Fibroblast of lung (primary cell): ENCODE results near the gene CDCP1. TPM values are rescaled to one million over a fixed set of nuclear protein-coding genes. Genes with fewer than 3 reads are reported as not detected.
A peak's percentile ranks its signal among the peaks of the same experiment; 100 is the strongest.

ENCODE experiments used
- DNase-seq, 2 donors: peaks; one replicate each; pipeline versions ENCODE4 v3.0.0 to v3.0.0-alpha.2; 2010; ENCODE audit warnings: low read depth in 2 of 2
- H2AFZ ChIP-seq: 2 replicates; pipeline ENCODE4 v1.5.1; 2012; ENCODE audit warnings: low read length, control low read depth, inconsistent platforms
- H3K27ac ChIP-seq: 2 replicates; pipeline ENCODE4 v1.5.1; 2011; ENCODE audit warnings: low read length, control low read depth; ENCODE audit not compliant: insufficient read depth
- H3K27me3 ChIP-seq: 2 replicates; pipeline ENCODE4 v1.5.1; 2011; ENCODE audit warnings: mild to moderate bottlenecking, low read length; ENCODE audit not compliant: control insufficient read depth, insufficient read depth
- H3K36me3 ChIP-seq: 2 replicates; pipeline ENCODE4 v1.5.1; 2011; ENCODE audit warnings: low read length; ENCODE audit not compliant: control insufficient read depth, insufficient read depth
- H3K4me1 ChIP-seq: 2 replicates; pipeline ENCODE4 v1.5.1; 2011; ENCODE audit warnings: low read length; ENCODE audit not compliant: control insufficient read depth, insufficient read depth; ENCODE audit errors: extremely low read depth
- H3K4me2 ChIP-seq: 2 replicates; pipeline ENCODE4 v1.5.1; 2011; ENCODE audit warnings: low read length, control low read depth; ENCODE audit not compliant: insufficient read depth; ENCODE audit errors: extremely low read depth
- H3K4me3 ChIP-seq, 4 experiments: fragments of 200-600 bp in 1 of 4; sonication (generic) in 1 of 4; replicated peaks in 1 of 4; 2 replicates each; pipeline ENCODE4 v1.5.1; 2011 to 2016; ENCODE audit warnings: low read length in 4 of 4, low read depth in 3 of 4, mild to moderate bottlenecking in 3 of 4, control low read depth in 2 of 4, inconsistent platforms in 1 of 4, mixed read lengths in 1 of 4; ENCODE audit not compliant: insufficient read depth in 1 of 4; ENCODE audit errors: control extremely low read depth in 1 of 4
- H3K79me2 ChIP-seq: 2 replicates; pipeline ENCODE4 v1.5.1; 2012; ENCODE audit warnings: mild to moderate bottlenecking, low read length, inconsistent platforms; ENCODE audit not compliant: control insufficient read depth, insufficient read depth
- H3K9ac ChIP-seq: 2 replicates; pipeline ENCODE4 v1.5.1; 2011; ENCODE audit warnings: mild to moderate bottlenecking, low read length, control low read depth; ENCODE audit not compliant: insufficient read depth
- H3K9me3 ChIP-seq: 2 replicates; pipeline ENCODE4 v1.5.1; 2012; ENCODE audit warnings: low read depth, low read length; ENCODE audit not compliant: control insufficient read depth, insufficient read depth
- H4K20me1 ChIP-seq: 2 replicates; pipeline ENCODE4 v1.5.1; 2011; ENCODE audit warnings: low read length; ENCODE audit not compliant: control insufficient read depth, insufficient read depth; ENCODE audit errors: extremely low read depth
- CTCF ChIP-seq, 2 donors: IDR thresholded peaks in 1 of 2; conservative IDR thresholded peaks in 1 of 2; 1 replicate in 1 of 2; 2 replicates in 1 of 2; pipeline ENCODE4 v1.5.1; 2011 to 2012; ENCODE audit warnings: low read length in 2 of 2, control low read depth in 1 of 2, inconsistent platforms in 1 of 2, low read depth in 1 of 2, mild to moderate bottlenecking in 1 of 2
- EZH2 ChIP-seq: IDR thresholded peaks from 2 replicates; pipeline ENCODE4 v1.5.1; 2012; ENCODE audit warnings: low read length, control low read depth, mild to moderate bottlenecking; ENCODE audit errors: missing control alignments
- polyA minus RNA-seq: library from RNA; depleted of rRNA, polyadenylated mRNA; stranded (reverse); fragments of >200 nt; gene quantifications from 2 replicates; pipeline ENCODE4 v1.2.3, GENCODE V29; 2011; ENCODE audit warnings: low replicate concordance
- polyA plus RNA-seq, 2 donors: library from polyadenylated mRNA; depleted of rRNA in 1 of 2; stranded (reverse) in 1 of 2; unstranded in 1 of 2; fragments of >200 nt; gene quantifications; 2 replicates each; pipeline ENCODE4 v1.2.1, GENCODE V29; 2011 to 2012; ENCODE audit warnings: missing spikeins in 1 of 2
- total RNA-seq: library from RNA; depleted of rRNA; stranded (reverse); fragments of >200 nt; gene quantifications from 2 replicates; pipeline ENCODE4 v1.2.1, GENCODE V29; 2014

CDCP1 gene, protein sequence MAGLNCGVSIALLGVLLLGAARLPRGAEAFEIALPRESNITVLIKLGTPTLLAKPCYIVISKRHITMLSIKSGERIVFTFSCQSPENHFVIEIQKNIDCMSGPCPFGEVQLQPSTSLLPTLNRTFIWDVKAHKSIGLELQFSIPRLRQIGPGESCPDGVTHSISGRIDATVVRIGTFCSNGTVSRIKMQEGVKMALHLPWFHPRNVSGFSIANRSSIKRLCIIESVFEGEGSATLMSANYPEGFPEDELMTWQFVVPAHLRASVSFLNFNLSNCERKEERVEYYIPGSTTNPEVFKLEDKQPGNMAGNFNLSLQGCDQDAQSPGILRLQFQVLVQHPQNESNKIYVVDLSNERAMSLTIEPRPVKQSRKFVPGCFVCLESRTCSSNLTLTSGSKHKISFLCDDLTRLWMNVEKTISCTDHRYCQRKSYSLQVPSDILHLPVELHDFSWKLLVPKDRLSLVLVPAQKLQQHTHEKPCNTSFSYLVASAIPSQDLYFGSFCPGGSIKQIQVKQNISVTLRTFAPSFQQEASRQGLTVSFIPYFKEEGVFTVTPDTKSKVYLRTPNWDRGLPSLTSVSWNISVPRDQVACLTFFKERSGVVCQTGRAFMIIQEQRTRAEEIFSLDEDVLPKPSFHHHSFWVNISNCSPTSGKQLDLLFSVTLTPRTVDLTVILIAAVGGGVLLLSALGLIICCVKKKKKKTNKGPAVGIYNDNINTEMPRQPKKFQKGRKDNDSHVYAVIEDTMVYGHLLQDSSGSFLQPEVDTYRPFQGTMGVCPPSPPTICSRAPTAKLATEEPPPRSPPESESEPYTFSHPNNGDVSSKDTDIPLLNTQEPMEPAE
- 16.9 and 56.1 TPM in 2 replicates for total RNA-seq
- polyA plus RNA-seq = 25.6 and 59.1 TPM in 2 replicates
- 23.2 and 42.4 TPM in 2 replicates for polyA plus RNA-seq (2012)
- polyA minus RNA-seq = 101 and 225 TPM in 2 replicates

- Histone ChIP-seq H2AFZ (peak within 1 kb of the TSS; percentile 75), H3K27me3 (no peaks in the 10 kb centered on the region), H3K9ac (peak within 1 kb of the TSS; percentile 78), H4K20me1 (no peaks in the 10 kb centered on the region), H3K9me3 (no peaks in the 10 kb centered on the region), H3K27ac (peak within 1 kb of the TSS; percentile 79), H3K79me2 (peaks cover 44% of the 10 kb centered on the region), H3K4me1 (no peaks in the 10 kb centered on the region), H3K4me3 (peak within 1 kb of the TSS; percentile 68 to 85 (median 76)), H3K36me3 (no peaks in the 10 kb centered on the region), H3K4me2 (peak within 1 kb of the TSS; percentile 92)
- DNase-seq = peak in 1 of 2 donors; percentile 33
- TF ChIP-seq CTCF (conservative IDR thresholded peaks at IDR 0.05 in 1 of 2, IDR thresholded peaks at IDR 0.05 in 1 of 2; ENCODE audit: low read depth in 1 of 2, low read length in 2 of 2) (no peak), EZH2 (no peak)
These were observed at the start of gene CDCP1 for GRCh38 chr3:45145681-45146614. CDCP1 (minus strand) TSS chr3:45146378; CDS start chr3:45146287, 91 bp downstream.

DNA sequence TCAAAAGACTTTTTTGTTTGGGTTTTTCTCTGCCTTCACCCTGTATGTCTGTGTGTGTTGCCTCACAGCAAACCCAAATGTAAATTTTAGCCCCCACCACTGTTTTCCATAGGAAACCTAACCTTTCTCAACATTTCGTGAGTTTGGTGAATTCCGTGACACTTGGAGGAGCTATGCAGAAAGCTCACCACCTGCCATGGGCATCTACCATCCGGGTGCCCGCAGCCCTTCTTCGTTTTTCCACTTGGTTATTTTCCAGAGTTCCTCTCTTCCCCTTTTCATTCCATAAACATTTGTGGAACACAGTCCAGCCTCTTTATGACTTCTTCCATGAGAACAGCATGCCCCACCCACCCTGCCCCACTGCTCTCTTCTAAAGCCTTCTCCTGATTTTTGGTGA is 48.6 kb upstream of the CDCP1 start:
- H3K79me2 ChIP-seq = no peaks in the 10 kb centered on the region
- DNase-seq = no peak
- no peak overlapping the region for H3K4me3 ChIP-seq
- no peaks in the 10 kb centered on the region for H3K36me3 ChIP-seq
- no peaks in the 10 kb centered on the region for H3K27me3 ChIP-seq
- H3K9ac ChIP-seq = no peak overlapping the region
- H3K27ac ChIP-seq = no peak overlapping the region
- H4K20me1 ChIP-seq = no peaks in the 10 kb centered on the region
- H3K9me3 ChIP-seq = no peaks in the 10 kb centered on the region
- H3K4me2 ChIP-seq = no peak overlapping the region
- no peak overlapping the region for H2AFZ ChIP-seq
- peaks cover 9% of the 10 kb centered on the region for H3K4me1 ChIP-seq
- TF ChIP-seq CTCF (conservative IDR thresholded peaks at IDR 0.05 in 1 of 2, IDR thresholded peaks at IDR 0.05 in 1 of 2; ENCODE audit: low read depth in 1 of 2, low read length in 2 of 2) (no peak), EZH2 (no peak)
